ENCODE results near the gene SLIT3.

SLIT3 gene

DNA sequence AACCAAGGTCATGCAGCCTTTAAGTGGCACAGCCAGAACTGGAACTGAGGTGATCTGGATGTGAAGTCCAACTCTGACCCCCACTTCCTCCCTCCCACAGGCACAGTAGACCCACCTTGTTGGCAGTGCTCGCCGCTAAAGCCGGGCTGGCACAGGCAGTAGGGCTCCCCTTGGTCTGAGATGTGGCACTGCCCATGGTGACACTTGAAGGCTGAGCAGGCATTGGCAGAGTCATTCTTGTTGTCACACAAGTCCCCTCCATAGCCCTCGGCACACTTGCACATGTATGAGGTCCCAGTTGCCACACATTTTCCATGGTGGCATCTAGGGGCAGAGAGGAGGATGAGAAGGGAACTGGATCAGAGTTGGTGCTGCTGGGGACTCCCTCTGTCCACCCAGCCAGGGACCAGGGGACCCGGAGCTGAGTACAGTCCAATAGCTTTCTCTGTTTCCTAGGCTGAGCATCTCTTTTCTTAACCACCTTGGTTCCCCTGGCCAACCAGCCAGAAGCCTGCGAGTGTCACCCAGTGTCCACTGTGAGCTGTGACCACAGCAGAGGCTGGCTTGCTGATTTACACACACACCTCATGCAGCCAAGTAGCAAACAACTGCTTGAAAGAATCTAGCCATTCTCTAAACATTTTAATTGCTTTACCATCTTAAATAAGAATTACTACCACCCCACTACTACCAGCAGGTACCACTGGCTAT is 631.1 kb downstream of the SLIT3 start:
- DNase-seq (ENCODE audit: low spot score) = no peak

- no peak for DNase-seq (ENCODE audit: low spot score)
Measured at GRCh38 chr5:168669156-168669555, 631.8 kb downstream of the SLIT3 start.

DNA sequence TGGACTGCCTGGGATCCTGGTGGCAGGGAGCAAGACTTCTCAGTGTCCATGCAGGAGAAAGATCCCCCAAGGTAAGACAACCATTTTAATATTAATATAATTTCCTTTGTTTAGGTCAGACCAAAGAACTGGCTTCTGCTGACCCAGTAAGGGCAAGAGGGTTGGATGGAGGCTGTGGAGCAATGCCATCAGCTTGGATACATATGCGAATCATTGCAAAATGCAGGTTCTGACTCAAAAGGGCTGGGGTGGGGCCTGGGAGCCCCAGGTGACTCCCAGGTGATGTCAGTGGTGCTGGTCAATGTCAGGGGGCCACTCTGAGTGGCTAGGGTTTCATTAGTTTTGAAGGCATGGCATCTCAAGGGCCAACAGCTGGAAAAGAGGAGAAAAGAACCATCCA is 632.9 kb downstream of the SLIT3 start:
- no peak for DNase-seq (ENCODE audit: low spot score)

GRCh38 chr5:168667301-168667840 is 633.6 kb downstream of the SLIT3 start:
- no peak for DNase-seq (ENCODE audit: low spot score)

- DNase-seq (ENCODE audit: low spot score) = no peak
Measured at GRCh38 chr5:168666356-168666755, 634.6 kb downstream of the SLIT3 start.

GRCh38 chr5:168663276-168664004 is 637.5 kb downstream of the SLIT3 start:
- DNase-seq (ENCODE audit: low spot score) = no peak

GRCh38 chr5:168661593-168662485 is 639.1 kb downstream of the SLIT3 start:
- DNase-seq (ENCODE audit: low spot score) = no peak

DNA sequence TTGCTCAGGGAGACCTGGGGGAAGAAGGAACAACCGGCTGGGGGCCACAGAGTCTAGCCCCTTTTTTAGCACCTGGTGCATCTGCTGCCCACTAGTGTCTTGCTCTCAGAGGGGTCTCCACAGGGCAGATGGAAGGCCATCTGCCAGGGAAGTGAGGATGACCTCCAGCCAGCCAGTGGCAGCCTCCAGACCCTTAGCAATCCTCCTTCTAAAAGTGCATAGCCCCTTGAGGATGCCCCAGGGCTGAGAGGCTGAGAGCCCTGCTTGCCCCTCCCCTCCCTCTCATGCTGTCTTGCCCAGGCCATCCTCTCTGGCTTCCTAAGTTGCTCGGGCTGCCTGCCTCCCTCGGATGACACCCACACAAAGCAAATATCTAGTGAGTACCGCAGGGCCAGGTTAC is 640.2 kb downstream of the SLIT3 start:
- no peak for DNase-seq (ENCODE audit: low spot score)

DNA sequence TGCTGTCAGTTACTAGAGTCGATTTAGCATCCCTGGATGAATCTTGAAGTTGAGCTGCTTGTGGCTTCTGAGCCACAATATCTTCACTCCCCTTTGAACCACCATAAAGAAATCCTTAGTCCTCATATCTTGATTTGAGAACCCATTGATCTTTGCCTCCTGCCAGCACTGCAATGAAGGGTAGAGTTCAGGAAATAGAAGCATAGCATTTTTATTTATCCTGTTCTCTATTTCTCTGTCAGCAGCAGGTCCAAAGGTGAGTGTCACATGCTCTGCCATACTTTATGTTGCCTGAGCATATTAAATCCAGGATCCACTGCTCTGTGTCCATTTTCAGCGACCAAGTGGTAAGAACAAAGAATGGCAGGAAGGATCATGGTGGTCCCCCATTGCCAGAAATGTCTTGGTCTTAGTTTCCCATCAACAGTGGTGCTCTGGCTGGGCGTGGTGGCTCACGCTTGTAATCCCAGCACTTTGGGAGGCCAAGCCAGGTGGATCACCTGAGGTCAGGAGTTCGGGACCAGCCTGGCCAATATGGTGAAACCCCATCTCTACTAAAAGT is 641.6 kb downstream of the SLIT3 start:
- no peak for DNase-seq (ENCODE audit: low spot score)

GRCh38 chr5:168658394-168658793 is 642.5 kb downstream of the SLIT3 start:
- no peak for DNase-seq (ENCODE audit: low spot score)

DNA sequence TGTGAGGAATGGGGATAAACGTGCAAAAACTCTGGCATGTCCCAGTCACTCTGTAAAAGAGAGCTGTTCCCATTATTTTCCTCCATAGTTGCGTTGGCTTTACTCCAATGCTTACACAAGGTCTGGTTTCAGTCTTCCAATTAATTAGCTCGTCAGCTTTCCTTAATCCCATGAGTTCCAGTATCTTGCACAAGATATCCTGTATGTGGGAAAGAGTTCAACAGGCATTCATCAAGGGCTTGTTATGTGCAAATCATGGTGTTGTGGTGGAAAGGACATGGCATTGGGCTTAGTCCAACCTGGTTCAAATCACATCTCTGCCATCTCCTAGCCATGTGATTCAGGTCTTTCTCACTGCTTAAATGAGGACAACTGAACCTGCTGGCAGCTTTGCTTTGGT is 644.3 kb downstream of the SLIT3 start:
- DNase-seq (ENCODE audit: low spot score) = no peak

GRCh38 chr5:168655316-168655715 is 645.6 kb downstream of the SLIT3 start:
- DNase-seq (ENCODE audit: low spot score) = no peak

DNA sequence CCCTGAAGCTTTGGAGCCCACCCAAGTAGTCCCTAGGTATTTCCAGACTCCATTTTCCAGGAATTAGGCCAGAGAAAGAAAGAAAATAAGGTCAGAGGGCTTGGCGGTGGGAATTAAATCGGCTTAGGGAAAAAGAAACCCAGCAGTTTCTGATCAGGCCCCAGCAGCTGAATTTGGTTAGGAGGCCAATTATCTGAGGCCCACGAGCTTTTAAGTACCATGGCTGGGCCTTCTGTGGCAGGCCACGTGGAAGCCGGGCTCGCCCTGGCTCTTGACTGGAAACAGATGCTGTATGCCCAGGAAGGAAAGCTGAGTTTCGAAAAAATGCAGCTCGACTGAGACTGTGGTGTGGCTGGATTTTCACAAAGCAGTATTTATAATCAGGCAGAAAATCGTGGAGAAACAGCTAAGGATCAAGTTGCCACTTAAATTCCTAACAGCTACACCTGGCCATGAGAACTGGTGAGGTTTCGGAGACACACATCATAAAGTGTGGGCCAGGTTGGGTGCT is 646.7 kb downstream of the SLIT3 start:
- DNase-seq (ENCODE audit: low spot score) = no peak

- no peak for DNase-seq (ENCODE audit: low spot score)
Measured at GRCh38 chr5:168653626-168654025, 647.3 kb downstream of the SLIT3 start.

GRCh38 chr5:168651648-168652047 is 649.3 kb downstream of the SLIT3 start:
- DNase-seq (ENCODE audit: low spot score) = no peak

DNA sequence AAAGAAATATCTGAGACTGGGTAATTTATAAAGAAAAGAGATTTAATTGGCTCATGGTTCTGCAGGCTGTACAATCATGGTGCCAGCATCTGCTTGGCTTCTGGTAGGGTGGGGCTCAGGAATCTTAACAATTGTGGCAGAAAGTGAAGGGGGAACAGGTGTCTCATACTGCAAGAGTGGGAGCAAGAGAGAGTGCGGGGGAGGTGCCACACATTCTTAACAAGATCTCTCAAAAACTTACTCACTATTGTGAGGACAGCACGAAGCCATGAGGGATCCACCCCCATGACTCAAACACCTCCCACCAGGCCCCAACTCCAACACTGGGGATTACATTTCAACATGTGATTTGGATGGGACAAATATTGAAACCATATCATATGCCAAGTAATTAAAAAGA is 651.6 kb downstream of the SLIT3 start:
- no peak for DNase-seq (ENCODE audit: low spot score)

GRCh38 chr5:168648576-168648975 is 652.4 kb downstream of the SLIT3 start:
- DNase-seq (ENCODE audit: low spot score) = no peak

DNA sequence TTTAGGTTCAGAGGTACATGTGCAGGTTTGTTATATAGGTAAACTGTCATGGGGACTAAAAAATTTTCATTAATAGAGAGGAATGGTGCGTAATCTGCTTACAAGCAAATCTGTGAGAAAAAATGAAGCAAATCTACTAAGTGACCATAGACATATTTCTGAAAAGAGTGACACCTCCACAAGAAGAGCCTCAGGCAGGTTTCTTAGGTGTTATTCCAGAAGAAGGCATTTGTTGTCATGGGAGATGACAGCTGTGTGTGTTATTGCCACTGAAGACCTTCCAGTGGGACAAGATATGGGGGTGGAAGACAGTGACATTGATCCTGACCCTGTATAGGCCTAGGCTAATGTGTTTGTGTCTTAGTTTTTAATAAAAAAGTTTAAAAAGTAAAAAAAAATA is 652.9 kb downstream of the SLIT3 start:
- no peak for DNase-seq (ENCODE audit: low spot score)

- no peak for DNase-seq (ENCODE audit: low spot score)
Measured at GRCh38 chr5:168647083-168647482, 653.9 kb downstream of the SLIT3 start.

- DNase-seq (ENCODE audit: low spot score) = no peak
Measured at GRCh38 chr5:168646335-168646734, 654.6 kb downstream of the SLIT3 start.

DNA sequence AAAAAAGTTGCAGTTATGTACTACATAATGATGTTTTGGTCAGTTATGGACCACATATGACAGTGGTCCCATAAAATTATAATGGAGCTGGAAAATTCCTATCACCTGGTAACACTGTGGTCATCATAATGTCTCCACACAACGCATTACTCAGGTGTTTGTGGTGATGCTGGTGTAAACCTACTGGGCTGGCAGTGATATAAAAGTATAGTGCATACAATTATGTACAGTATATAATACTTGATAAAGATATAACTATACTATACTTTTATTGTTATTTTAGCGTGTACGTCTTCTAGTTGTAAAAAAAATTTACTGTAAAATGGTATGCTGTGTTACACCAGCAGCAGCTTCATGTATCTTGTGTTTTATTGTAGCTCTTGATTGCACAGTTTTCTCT is 655.7 kb downstream of the SLIT3 start:
- no peak for DNase-seq (ENCODE audit: low spot score)

DNA sequence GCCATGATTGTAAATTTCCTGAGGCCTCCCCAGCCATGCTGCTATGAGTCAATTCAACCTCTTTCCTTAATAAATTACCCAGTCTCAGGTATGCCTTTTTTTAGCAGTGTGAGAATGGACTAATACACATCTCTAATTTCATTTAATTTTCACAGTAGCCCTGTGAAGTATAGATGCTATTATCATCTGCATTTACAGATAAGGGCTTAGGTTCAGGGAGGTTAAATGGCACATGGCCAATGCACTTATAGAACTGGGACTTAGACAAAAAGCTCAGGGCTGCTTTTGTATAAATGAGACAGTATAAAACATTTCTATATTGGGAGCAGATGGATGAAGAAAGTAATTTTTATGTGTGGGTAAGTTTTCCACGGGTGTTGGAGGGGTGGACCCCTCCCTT is 658.9 kb downstream of the SLIT3 start:
- DNase-seq (ENCODE audit: low spot score) = no peak
